ENCODE results near the gene DAPK1.

DNA sequence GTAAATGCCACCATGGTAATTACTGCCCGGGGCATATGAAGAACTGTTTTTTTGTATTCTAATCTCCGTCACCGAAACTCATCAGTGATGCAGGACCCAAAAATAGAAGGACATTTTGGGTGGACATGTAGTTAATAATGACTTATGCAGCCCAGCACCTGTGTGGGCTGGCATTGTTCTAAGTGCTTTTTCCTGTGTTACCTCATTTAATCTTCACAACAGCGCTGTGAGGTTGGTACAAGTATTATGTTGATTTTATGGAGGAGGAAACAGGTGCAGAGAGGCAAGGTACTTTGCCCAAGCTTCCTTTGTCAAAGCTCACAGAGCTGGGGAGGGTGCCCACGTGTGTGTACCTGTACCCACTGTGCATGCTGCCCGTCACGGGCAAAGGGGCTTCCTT, 58.4 kb downstream of the DAPK1 start:
- TF ChIP-seq CTCF (conservative IDR thresholded peaks at IDR 0.05 in 1 of 2, IDR thresholded peaks at IDR 0.05 in 1 of 2; ENCODE audit: extremely low read depth in 1 of 2, insufficient read depth in 1 of 2, low read depth in 1 of 2, low read length in 2 of 2) (no peak), EZH2 (IDR thresholded peaks at IDR 0.05; ENCODE audit: borderline replicate concordance, low read length) (no peak)
